Liver (tissue), 3 donors: ENCODE data around the gene SIRT5.

Experiments used
- FOXA1 ChIP-seq: IDR thresholded peaks from 2 replicates; pipeline ENCODE4 v1.6.1; 2016; ENCODE audit warnings: antibody characterized with exemption
- FOXA2 ChIP-seq: IDR thresholded peaks from 2 replicates; pipeline ENCODE4 v1.6.1; 2016; ENCODE audit warnings: antibody characterized with exemption
- GABPA ChIP-seq, 2 donors: IDR thresholded peaks in 1 of 2; conservative IDR thresholded peaks in 1 of 2; 2 replicates each; pipeline ENCODE4 v1.6.1; 2016; ENCODE audit warnings: antibody characterized with exemption in 2 of 2, mild to moderate bottlenecking in 1 of 2, moderate library complexity in 1 of 2
- HNF4A ChIP-seq, 2 donors: conservative IDR thresholded peaks; 2 replicates each; pipeline ENCODE4 v1.6.1; 2016; ENCODE audit warnings: antibody characterized with exemption in 2 of 2, mild to moderate bottlenecking in 2 of 2
- HNF4G ChIP-seq: IDR thresholded peaks from 2 replicates; pipeline ENCODE4 v1.6.1; 2016; ENCODE audit warnings: antibody characterized with exemption
- RAD21 ChIP-seq, 2 donors: IDR thresholded peaks; 2 replicates each; pipeline ENCODE4 v1.6.1; 2016; ENCODE audit warnings: antibody characterized with exemption in 2 of 2, mild to moderate bottlenecking in 2 of 2
- REST ChIP-seq: IDR thresholded peaks from 2 replicates; pipeline ENCODE4 v1.6.1; 2016; ENCODE audit warnings: antibody characterized with exemption, mild to moderate bottlenecking
- TAF1 ChIP-seq: conservative IDR thresholded peaks from 2 replicates; pipeline ENCODE4 v1.6.1; 2016; ENCODE audit warnings: antibody characterized with exemption, mild to moderate bottlenecking
- YY1 ChIP-seq: IDR thresholded peaks from 2 replicates; pipeline ENCODE4 v1.6.1; 2016; ENCODE audit warnings: antibody characterized with exemption, mild to moderate bottlenecking
- ZBTB33 ChIP-seq: IDR thresholded peaks from 2 replicates; pipeline ENCODE4 v1.6.1; 2016; ENCODE audit warnings: antibody characterized with exemption
- TF ChIP-seq, protein P1 (sequence below): fragments of 150-350 bp; IDR thresholded peaks from 2 replicates; pipeline ENCODE4 v1.5.1; 2017; ENCODE audit warnings: improper control_type of control experiment, low read depth, low read length; ENCODE audit not compliant: missing input control
- TF ChIP-seq, protein P2 (sequence below): IDR thresholded peaks from 2 replicates; pipeline ENCODE4 v1.6.1; 2016; ENCODE audit warnings: antibody characterized with exemption
- donor health status: healthy.
- donor health status: healthy.

- TF ChIP-seq, protein P1, sequence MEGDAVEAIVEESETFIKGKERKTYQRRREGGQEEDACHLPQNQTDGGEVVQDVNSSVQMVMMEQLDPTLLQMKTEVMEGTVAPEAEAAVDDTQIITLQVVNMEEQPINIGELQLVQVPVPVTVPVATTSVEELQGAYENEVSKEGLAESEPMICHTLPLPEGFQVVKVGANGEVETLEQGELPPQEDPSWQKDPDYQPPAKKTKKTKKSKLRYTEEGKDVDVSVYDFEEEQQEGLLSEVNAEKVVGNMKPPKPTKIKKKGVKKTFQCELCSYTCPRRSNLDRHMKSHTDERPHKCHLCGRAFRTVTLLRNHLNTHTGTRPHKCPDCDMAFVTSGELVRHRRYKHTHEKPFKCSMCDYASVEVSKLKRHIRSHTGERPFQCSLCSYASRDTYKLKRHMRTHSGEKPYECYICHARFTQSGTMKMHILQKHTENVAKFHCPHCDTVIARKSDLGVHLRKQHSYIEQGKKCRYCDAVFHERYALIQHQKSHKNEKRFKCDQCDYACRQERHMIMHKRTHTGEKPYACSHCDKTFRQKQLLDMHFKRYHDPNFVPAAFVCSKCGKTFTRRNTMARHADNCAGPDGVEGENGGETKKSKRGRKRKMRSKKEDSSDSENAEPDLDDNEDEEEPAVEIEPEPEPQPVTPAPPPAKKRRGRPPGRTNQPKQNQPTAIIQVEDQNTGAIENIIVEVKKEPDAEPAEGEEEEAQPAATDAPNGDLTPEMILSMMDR, result no peak
- TF ChIP-seq GABPA (IDR thresholded peaks at IDR 0.05 in 1 of 2, conservative IDR thresholded peaks at IDR 0.05 in 1 of 2), result no peak
- TF ChIP-seq HNF4A (conservative IDR thresholded peaks at IDR 0.05), result no peak
- TF ChIP-seq TAF1, result no peak
- no peak for TF ChIP-seq REST
- TF ChIP-seq YY1, result no peak
- no peak for TF ChIP-seq FOXA1
- TF ChIP-seq RAD21 (IDR thresholded peaks at IDR 0.05), result no peak
- no peak for TF ChIP-seq ZBTB33
- no peak for TF ChIP-seq FOXA2
- TF ChIP-seq, protein P2, sequence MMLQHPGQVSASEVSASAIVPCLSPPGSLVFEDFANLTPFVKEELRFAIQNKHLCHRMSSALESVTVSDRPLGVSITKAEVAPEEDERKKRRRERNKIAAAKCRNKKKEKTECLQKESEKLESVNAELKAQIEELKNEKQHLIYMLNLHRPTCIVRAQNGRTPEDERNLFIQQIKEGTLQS, result no peak
- no peak for TF ChIP-seq HNF4G
Measured at GRCh38 chr6:13560651-13561044, 13.8 kb upstream of the SIRT5 start.
